CD4-positive, alpha-beta T cell treated with Interleukin-4 for 1 hour (primary cell): Measurements from ENCODE around the gene IRF9.

Experiments used
- DNase-seq, 2 donors: peaks; one replicate each; pipeline ENCODE4 v3.0.0-alpha.2; 2020 to 2022

Gene IRF9

DNA sequence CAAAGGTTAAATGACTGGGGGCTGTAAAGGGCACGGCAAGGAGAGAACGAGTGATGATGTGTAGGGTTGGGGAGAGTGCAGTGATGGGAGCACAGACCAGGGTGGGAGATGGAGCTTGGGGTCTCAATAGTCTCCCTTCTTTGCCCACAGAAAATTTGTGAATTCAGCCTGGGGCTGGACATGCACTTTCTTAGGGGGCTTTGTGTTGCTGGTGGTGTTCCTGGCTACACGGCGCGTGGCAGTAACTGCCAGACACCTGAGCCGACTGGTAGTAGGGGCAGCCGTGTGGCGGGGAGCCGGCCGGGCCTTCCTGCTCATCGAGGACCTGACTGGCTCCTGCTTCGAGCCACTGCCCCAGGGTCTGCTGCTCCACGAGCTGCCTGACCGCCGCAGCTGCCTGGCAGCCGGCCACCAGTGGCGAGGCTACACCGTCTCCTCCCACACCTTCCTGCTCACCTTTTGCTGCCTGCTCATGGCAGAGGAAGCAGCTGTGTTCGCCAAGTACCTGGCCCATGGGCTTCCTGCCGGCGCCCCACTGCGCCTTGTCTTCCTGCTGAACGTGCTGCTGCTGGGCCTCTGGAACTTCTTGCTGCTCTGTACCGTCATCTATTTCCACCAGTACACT lies 28.9 kb upstream of the IRF9 start:
- peak; percentile 17 to 30 for DNase-seq

DNA sequence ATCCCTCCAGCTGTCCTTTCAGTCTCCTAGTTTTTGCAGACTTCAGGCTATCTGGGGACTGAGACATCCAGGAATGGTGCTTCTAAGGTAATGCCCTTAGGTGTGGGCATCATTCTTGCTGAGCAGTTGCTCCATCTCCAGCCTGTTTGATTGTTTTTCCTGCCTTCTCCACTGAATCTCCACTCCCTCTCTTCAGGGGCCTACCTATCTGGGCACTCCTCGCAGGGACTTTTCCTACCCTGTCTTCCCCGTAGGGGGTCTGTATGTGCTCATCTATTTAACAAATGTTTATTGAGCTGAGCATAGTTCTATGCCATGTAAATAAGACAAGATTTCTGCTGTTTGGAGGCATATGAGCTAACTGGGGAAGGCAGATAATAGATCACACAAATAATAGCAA lies 28.1 kb upstream of the IRF9 start:
- DNase-seq: no peak

DNA sequence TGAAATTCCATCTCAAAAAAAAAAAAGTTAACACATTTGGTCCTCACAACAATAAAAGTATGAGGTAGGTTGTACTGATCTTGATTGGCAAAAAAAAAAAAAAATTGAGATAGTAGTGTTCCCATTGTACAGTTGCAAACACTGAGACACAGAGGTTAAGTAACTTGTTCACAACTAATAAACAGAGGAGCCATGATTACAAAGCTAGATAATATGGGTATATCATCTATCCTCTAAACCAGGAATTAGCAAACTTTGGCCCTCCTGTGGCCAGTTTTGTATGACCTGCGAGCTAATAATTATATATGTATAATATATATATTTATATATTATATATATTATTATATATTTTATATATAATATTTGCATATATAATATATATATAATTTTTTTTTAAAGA lies 27.3 kb upstream of the IRF9 start:
- DNase-seq: no peak

DNA sequence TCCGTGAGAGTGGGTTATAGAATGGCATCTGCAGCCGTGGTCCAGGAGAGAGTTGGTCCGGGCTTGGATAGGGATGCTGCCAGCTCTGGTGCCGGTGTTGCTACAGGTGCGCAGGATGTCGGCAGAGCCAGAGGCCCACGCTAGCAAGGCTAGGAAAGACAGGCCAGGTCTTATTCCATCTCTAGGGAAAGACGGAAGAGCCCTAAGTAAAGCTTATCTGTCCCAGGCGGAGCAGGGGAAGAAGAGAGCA lies 25.6 kb upstream of the IRF9 start:
- no peak for DNase-seq

DNA sequence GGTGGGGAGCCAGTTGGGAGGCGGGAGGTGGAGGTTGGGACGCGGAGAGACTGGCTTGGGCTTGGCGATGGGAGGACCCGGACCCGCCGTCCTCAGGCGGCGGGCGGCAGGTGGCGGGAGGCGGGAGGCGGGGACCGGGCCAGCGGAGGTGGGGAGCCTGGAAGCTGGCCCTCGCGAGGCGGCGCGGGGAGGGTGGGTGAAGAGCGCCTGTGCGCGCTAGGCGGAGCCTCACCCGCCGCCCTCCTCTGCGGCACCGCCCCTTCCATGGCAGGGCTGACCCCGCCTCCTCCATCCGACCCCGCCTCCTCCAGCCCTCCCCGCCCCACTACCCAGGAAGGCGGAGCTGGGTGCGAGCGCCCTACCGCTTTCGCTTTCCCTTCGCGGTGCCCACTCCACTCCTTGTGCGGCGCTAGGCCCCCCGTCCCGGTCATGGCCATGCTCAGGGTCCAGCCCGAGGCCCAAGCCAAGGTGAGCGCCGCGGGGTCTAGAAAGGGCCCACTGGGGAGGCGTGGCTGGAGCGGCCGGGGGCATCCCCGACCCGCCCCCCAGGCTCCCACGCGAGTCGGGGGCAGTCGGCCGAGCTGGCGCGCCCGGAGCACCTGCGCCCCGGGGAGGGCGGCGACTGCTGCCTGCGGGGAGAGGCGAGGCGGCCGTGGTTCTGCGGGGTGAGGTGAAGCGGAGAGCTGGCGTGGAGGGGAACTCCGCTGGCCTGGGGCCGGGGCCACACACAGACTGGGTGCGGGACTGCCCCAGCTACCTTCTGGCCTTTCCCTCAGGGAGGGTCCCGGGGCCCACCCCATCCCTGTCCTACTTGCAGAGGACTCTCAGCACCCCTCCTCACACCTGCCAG lies 25.0 kb upstream of the IRF9 start, which contains the start of gene PSME1:
TSS of gene PSME1 (plus strand) at position 361 of the 850 bp plus-strand sequence. CDS start at position 430, 69 bp downstream.
- peak; percentile 92 to 96 for DNase-seq

DNA sequence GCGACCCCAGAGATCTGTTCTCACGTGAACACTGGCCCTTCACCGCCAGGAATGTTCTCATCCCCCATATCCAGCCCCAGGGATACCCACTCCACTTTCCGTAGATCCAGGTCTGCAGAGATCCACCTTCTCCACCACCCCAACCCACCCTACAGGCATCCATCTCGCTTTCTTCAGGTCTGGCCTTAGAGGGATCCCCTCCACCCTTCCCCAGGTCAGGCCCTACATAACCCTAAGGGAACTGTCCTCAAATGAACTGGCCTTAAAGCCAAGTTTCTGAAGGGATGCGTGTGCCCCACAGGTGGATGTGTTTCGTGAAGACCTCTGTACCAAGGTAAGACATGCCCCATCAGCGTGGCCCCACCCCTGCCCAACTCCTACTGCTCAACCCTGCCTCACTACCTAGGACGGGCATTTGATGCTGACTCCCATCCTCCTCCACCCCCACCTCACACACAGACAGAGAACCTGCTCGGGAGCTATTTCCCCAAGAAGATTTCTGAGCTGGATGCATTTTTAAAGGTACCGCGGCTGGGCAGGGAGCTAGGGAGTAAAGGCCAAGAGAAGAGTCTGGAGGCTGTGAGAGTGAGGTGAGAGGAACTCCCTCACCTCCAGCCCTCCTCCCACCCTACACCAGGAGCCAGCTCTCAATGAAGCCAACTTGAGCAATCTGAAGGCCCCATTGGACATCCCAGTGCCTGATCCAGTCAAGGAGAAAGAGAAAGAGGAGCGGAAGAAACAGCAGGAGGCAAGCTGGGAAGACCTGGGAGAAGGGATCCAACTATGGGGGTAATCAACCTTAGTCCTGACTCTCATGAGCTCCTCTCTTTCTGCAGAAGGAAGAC lies 24.2 kb upstream of the IRF9 start:
- DNase-seq: no peak

DNA sequence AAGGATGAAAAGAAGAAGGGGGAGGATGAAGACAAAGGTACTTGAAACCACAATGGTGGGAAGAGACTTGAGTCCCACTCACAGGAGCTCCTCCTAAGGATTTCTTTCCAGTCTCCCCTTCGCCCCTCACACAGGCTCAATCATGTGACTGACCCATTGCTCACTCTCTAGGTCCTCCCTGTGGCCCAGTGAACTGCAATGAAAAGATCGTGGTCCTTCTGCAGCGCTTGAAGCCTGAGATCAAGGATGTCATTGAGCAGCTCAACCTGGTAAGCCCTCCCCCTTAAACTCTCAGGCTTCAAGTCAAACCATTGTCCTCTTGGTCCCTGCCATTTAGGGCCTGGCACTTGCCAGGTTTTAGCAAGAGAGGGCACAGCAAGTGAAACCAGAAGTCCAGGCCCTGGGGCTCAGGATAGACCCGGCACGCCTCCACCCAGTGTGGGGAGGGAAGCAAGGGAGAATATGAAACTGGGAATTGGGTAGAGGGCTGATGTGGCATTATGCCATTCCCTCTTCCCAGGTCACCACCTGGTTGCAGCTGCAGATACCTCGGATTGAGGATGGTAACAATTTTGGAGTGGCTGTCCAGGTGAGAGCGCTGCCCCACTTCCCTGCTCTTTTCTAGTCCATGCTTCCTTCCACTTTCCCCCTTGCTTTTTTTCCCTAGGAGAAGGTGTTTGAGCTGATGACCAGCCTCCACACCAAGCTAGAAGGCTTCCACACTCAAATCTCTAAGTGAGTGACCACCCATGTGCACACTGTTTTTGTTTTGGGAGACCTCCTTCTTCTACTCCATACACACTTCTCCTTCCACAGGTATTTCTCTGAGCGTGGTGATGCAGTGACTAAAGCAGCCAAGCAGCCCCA lies 23.3 kb upstream of the IRF9 start:
- DNase-seq: no peak

DNA sequence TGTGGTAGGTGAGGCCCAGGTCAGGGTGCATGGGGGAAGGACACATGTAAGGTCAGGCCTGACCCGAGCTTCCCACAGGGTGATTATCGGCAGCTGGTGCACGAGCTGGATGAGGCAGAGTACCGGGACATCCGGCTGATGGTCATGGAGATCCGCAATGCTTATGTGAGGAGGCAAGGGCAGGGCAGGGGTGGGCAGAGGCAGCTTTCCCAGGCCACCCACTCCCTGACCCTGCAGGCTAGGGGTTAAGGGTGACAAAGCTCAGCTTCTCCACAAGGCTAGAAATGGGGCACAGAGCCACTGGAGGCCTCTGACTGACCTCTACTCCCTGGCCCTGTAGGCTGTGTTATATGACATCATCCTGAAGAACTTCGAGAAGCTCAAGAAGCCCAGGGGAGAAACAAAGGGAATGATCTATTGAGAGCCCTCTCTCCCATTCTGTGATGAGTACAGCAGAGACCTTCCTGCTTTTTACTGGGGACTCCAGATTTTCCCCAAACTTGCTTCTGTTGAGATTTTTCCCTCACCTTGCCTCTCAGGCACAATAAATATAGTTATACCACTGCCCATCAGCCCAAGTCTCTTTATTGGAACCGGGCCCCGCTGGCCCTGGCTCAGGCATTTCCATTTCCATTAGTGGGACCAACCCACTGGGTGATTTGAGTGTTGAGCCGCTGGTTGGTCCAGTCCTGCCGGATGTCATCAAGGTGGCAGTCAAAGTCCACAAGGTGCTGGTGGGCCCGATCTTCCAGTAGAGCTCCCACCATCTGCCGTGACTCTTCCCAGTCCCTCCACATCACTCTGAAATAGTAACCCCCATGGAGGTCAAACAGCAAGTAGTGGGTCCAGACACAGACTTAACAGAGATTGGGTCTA lies 22.4 kb upstream of the IRF9 start:
- DNase-seq: no peak

DNA sequence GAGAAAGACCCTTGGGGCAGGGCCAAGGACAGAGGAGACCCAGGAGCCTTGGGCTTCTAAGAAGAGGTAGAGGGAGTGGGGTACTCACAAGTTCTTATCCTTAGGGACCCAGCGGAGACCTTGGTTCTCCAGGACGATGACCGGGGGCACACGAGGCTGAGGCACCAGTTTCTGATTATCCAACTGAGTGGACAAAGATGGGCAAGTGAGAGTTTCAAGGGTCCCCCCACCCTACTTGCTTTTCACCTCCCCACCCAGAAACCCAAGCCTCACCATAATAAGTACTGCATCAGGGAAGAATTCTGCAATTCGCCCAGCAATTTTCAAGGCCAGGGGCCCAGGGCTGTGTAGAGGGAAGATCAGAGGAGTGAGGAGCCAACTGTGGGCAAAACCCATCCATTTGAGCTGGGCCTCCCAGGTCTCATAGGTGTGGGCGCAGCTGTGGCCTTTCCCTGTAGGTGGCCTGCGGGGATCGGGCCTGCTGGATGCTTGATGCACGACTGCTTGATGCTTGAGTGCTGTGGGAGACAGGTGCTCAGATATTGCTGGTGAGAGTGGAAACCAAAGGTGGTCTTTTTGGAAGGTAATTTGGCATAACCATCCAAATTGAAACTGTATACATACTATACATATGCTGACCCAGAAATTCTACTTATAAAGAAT lies 21.7 kb upstream of the IRF9 start:
- peak in 1 of 2 donors; percentile 33 for DNase-seq

DNA sequence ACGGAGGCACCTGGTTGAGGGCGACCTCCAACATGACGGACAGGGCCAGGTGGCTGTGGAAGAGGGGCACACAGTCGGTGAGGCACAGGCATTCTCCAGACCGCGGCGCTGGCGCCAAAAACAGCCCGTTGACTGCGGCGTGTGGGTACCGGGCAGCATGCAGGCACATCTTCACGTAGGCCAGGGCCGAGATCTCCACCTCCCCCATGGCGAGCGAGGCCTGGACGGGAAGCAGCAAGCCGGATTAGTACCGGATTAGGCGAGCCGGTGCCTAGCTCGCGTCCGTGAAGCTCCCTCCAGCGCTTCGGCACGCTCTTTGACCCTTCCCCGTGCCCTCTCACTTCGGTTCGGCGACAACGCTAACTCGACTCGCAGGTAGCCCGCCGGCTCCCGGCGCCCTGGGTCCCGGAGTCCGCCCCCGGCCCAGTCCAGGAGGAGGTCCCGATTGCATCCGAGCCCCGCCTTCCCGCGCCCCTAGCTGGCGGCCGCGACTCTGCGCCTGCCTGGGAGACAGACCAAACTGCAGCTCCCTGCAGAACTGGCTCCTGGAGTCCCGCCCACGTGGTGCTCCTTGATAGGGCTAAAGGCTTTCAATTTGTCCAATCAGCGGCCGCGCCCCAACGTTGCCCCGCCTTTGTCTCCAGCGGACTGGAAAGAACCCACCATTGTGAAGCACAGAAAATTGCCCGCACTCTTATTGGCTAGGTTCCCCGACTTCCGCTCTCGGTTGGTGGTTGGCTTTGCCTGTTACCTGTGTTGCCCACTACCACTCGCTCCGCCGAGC lies 19.8 kb upstream of the IRF9 start, which contains the start of gene EMC9:
TSS of gene EMC9 (minus strand) at position 495 of the 784 bp plus-strand sequence. CDS start at position 208, 287 bp downstream.
- peak; percentile 99 to 100 for DNase-seq

DNA sequence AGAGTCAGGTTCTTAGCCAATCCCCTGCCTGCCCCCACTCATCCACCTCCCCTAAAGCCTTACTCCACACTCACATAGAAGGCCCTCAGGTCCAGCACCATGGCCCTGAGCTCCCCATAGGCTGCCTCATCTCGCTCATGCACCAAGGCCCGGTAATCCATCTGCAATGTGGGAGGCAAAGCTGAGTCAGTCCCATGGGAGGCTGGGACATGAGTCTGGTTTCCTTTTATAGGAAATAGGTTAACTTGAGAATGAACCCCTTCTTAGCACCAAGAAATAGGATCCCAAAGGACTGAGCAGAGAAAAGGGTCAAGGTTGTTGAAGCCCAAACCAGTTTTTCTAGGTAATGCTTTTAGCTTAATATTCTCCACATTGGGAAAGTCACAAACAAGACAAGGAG lies 17.6 kb upstream of the IRF9 start:
- no peak for DNase-seq

DNA sequence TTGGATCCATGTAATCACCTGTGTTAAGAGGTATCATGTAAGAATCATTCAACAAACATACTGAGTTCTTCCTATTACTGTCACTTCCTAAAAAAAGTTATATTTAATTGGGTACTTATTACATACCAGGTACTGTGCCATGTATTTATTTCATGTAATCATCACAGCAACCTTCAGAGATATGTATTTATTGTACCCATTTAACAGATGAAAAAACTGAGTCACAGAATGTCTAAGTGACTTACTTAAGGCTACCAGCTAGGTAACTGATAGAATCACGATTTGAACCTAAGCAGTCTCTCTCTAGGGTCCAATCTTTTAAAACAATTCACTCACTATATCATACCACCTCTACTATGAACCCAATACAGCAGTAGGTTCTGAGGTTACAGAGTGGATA lies 16.6 kb upstream of the IRF9 start:
- DNase-seq: no peak

DNA sequence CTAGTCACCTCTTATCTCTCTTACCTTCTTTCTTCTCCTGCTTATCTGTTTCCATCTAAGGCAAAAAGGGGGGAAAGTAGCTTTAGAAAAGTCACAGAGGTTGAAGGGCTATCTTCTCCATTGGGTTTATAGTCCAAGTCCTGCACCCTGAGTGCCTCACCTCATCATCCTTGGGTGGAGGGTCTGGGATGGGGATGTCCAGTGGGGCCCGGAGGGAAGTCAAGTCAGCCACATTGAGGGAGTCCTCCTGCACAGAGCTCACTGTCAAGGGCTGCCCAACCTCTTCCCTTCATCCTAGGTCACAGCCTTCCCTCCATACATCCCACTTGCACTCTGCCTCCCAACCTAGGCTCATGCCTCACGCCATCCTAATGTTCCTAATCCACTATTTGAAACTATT lies 15.8 kb upstream of the IRF9 start:
- no peak for DNase-seq

DNA sequence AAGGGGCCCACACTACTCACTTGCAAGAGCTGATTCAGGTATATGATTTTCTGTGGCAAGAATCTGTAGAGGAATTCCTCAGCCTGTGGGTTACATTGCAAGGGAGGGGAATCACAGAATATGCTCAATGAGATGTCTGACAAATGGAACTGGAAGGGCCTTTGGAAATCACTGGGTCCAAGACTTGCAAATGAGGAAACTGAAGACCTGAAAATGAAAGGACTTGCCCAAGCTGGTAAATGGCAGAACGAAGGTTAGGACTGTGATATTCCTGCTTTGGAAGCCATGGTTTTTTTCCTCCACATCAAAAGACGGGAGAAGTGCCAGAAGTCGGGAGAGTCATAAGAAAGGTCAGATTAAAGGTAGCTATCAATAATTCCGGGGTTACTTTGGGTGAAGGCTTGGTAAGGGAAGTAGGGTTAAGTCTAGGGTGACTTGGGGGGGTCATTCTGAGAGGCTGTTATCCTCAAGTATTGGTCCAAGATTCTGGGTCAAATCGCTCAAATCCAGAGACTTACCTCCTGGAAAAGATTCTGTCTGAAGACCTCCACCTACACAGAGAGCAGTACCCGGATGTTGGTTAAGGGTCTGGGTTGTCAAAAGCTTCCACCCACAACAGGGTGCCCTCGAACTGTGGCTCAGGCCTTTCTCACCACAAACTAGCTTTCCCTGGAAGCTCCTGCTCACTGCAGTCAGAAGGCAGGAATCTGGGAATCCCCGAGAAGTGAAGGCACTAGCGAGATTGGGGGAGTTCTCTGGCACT lies 15.2 kb upstream of the IRF9 start:
- DNase-seq: no peak

DNA sequence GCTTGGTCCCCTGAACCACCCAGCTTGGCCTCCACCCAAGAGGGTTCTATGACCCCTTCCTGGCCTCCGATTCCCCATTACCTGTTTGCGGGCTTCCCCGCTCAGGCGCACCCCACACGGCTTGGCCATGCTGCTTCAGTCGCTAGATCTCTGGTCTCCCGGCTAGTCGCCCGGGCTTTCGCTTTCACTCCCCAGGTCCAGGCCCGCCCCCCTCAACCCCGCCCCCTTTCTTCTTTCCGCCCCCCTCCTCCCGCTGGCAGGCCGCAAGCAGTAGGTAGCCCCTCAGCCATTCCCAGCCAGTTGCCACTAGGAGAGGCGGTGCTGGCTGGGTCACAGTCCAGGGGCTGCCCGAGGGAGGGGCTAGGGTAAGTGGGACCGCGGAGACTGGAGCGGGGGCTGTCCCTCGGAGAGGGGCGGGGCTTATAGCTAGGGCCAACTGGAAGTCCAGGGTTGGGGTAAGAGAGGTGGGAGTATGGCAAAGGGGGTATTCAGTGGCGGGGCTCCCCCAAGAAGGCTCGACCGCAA lies 14.6 kb upstream of the IRF9 start, which contains the start of gene PSME2:
TSS of gene PSME2 (minus strand) at position 158 of the 525 bp plus-strand sequence. CDS start at position 129, 29 bp downstream.
- peak; percentile 91 for DNase-seq

DNA sequence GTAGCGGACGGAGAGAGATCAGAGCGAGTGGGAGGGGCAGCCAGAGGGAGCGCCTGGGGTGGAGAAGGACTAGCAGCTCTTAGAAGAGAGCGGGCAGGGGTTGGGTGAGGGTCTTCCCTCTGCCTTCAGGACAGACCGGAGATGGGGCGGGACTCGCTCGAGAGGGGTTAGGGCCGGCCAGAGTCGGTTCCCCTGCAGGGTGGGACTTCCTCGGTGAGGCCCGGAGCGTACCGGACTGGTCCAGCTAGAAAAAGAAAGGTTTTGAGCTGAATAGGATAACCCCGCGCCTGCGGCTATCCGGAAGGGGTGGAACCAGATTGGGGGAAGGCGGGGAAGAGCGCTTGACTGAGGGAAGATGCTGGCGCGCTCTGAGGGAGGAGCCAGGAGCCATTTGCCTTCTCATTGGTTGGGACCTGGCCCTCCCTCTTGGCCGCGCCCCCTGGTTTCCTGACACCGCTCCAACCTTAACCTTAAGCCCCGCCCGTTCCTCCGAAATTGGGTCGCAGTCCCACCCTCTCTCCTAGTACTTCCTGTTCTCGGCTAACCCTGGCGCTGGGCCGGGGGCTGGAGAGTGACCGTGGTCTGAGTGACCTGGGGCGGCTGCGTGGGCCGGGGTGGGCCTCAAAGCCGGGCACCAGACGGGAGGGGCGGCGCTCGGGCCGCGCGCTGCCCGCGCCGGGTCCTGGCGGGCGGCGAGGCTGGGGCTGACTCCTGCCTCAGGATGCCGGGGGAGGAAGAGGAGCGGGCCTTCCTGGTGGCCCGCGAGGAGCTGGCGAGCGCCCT lies 13.9 kb upstream of the IRF9 start, which contains the start of gene RNF31:
TSS of gene RNF31 (plus strand) at position 521 of the 783 bp plus-strand sequence. CDS start at position 722, 201 bp downstream.
- peak; percentile 97 for DNase-seq

DNA sequence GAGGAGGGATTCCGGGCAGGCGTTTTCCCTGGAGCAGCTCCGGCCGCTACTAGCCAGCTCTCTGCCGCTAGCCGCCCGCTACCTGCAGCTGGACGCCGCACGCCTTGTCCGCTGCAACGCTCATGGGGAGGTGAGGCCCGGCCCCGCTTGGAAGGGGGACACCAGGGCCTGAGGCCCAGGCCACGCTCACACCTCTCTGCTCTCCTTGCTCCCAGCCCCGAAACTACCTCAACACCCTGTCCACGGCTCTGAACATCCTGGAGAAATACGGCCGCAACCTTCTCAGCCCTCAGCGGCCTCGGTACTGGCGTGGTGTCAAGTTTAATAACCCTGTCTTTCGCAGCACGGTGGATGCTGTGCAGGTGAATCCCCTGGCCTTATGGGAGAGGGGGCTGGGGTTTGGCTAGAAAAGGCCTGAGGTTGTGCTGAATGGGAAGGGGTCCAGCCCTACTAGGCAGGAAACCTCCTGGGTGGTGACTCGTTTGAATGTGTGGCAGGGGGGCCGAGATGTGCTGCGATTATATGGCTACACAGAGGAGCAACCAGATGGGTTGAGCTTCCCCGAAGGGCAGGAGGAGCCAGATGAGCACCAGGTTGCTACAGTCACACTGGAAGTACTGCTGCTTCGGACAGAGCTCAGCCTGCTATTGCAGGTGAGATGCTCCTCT lies 13.2 kb upstream of the IRF9 start:
- DNase-seq: no peak
